ENCODE data around the gene PLBD2. TPM values are rescaled to one million over a fixed set of nuclear protein-coding genes. Genes with fewer than 3 reads are reported as not detected.

The PLBD2 gene
- total RNA-seq, 1 donor from 2014 or later: 18.0 TPM

GRCh38 chr12:113393749-113394148, 35.4 kb downstream of the PLBD2 start:
- no peak for DNase-seq (ENCODE audit: low read depth, low spot score)

GRCh38 chr12:113395119-113395518, 36.7 kb downstream of the PLBD2 start:
- DNase-seq (ENCODE audit: low read depth, low spot score): no peak

GRCh38 chr12:113396200-113396599, 37.8 kb downstream of the PLBD2 start:
- no peak for DNase-seq (ENCODE audit: low read depth, low spot score)

- DNase-seq (ENCODE audit: low read depth, low spot score): no peak
These were observed 38.6 kb downstream of the PLBD2 start for GRCh38 chr12:113396828-113397496.

- no peak for DNase-seq (ENCODE audit: low read depth, low spot score)
These were observed 39.3 kb downstream of the PLBD2 start for GRCh38 chr12:113397497-113398197.

- no peak for DNase-seq (ENCODE audit: low read depth, low spot score)
These were observed 40.2 kb downstream of the PLBD2 start for GRCh38 chr12:113398346-113399290.

- no peak for DNase-seq (ENCODE audit: low read depth, low spot score)
These were observed 41.1 kb downstream of the PLBD2 start for GRCh38 chr12:113399490-113399889.

- no peak for DNase-seq (ENCODE audit: low read depth, low spot score)
These were observed 42.0 kb downstream of the PLBD2 start for GRCh38 chr12:113400362-113400761.

GRCh38 chr12:113401066-113402000, 42.9 kb downstream of the PLBD2 start:
- no peak for DNase-seq (ENCODE audit: low read depth, low spot score)

GRCh38 chr12:113402586-113403260, 44.3 kb downstream of the PLBD2 start:
- DNase-seq (ENCODE audit: low read depth, low spot score): no peak

- no peak for DNase-seq (ENCODE audit: low read depth, low spot score)
These were observed 45.3 kb downstream of the PLBD2 start, which contains the start of gene SDS for GRCh38 chr12:113403435-113404415. Gene SDS (minus strand): TSS chr12:113403887. CDS start chr12:113399708, 4,179 bp downstream.

- DNase-seq (ENCODE audit: low read depth, low spot score): no peak
These were observed 47.3 kb downstream of the PLBD2 start for GRCh38 chr12:113405694-113406093.

GRCh38 chr12:113407931-113408600, 49.7 kb downstream of the PLBD2 start:
- DNase-seq (ENCODE audit: low read depth, low spot score): no peak

GRCh38 chr12:113408756-113409298, 50.4 kb downstream of the PLBD2 start:
- no peak for DNase-seq (ENCODE audit: low read depth, low spot score)

GRCh38 chr12:113409462-113410124, 51.2 kb downstream of the PLBD2 start:
- no peak for DNase-seq (ENCODE audit: low read depth, low spot score)

GRCh38 chr12:113413488-113413939, 55.1 kb downstream of the PLBD2 start:
- DNase-seq (ENCODE audit: low read depth, low spot score): no peak

GRCh38 chr12:113414519-113415038, 56.2 kb downstream of the PLBD2 start:
- DNase-seq (ENCODE audit: low read depth, low spot score): no peak

Data from pulmonary artery endothelial cell (primary cell).